Suppressor macrophage treated with lipopolysaccharide for 4 hours (primary cell): ENCODE measurements around the gene CSNK2A1.
A peak's percentile ranks its signal among the peaks of the same experiment; 100 is the strongest.
"Not testable (repeated sequence)": the region's sequence is repeated elsewhere in the genome, so short reads cannot be mapped to it uniquely, and the experiment has no call there.

ENCODE experiments used
- DNase-seq: peaks from one replicate; pipeline ENCODE4 v3.0.0-alpha.2; 2020

The CSNK2A1 gene

GRCh38 chr20:543369-544152 is at the start of gene CSNK2A1:
CSNK2A1 (minus strand) TSS chr20:543790; CDS start chr20:508551, 35,239 bp downstream.
- peak; percentile 97 for DNase-seq

DNA sequence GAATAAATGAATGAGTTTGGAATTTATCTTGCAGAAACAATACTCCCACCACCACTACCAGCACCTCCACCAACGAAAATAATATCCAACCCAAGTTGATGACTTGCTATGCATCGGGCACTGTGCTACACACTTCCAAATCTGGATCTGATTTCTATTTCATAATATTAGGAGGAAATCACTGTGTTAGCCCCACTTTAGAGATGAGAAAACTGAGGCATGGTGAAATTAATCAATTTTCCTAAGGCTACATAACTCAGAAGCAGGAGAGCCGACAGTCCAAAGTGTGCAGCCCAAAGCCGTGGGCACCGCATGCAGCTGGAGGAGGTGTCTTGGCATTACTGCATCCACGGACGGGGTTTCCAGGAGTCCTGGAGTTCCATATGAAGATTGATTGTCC is 48.9 kb upstream of the CSNK2A1 start:
- DNase-seq = no peak

DNA sequence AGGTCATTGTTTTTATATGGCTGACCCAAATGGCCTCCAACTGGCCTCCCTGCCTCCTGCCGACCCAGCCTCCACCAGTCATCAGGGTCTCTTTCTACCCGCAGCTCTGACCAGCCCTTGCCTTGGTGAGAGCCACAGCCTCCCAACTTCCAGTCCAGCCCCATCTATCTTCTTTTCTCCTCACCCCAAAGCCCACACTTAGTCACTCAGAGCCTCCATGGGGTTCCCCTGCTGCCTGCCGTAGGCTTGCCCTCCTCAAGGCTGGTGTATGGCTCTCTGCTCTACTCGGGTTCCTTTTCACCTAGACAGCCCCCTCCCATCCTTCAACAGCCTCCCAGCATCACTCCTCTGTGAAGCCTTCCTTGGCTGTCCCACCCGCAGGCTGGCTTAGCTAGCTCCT is 48.4 kb upstream of the CSNK2A1 start:
- DNase-seq = no peak

DNA sequence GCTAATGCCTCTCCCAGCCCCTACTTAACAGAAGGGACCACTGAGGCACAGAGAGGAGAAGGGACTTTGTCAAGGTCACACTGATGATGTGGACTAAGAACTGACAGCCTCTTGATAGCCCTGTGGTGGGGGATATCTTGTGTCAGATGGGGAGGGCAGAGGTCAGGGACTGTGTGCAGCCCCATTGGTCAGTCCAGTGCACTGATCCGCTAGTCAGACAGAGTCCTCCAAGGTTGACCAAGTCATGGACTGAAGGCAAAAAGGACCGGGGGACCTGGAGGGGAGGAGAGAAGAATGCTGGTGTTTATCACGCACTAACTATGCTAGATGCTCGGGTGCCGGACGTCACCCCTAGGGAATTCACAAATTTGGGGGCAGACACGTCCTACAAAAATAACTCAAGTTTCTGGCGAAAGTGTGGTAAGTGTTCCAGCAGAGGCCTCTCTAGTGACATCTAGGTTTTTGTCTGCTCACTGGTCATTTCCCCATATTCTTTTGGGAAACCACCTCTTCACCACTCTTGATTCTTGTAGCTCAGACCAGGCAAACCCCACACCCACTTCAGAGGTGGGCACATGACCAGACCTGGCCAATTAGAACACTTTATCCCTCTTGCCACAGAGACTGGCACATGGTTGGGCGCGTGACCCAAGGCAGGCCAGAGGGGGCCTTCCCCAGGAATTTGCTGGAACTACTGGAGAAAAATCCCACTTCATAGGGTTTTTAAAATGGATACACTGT is 45.5 kb upstream of the CSNK2A1 start:
- DNase-seq = peak; percentile 77

DNA sequence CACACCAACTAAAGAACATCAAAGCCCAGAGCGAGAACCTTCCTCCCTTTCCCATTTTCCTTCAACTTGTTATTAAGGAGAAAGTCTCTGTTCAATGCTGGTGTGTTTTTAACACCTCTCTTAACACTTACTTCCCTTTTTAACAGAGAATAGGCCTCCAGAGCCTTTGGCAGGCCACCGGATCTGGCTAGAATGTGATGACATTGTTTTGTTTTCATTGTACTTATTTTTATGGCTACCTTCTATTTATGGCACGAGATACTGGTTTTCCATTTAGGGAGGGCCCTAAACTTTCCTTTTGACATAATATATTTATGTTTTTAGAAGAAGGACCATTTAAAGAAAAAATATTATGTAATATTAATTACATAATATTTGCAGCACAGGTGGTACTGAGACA is 44.9 kb upstream of the CSNK2A1 start:
- DNase-seq = no peak

DNA sequence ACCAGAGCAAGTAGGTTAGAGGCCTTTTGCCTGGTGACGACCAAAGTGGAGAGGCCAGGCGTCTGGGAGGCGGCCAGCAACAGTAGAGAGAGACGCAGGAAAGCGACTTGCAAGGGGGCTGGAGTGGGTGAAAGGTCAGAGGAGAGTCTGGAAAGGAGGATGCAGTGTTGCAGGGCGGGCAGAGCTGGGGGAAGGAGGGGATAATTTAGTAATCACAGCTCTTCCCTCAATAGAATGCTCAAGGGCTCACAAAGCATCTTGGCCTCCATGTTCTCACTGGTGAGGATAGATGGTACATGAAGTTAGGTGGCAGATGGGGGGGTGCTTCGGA is 41.3 kb upstream of the CSNK2A1 start:
- no peak for DNase-seq

DNA sequence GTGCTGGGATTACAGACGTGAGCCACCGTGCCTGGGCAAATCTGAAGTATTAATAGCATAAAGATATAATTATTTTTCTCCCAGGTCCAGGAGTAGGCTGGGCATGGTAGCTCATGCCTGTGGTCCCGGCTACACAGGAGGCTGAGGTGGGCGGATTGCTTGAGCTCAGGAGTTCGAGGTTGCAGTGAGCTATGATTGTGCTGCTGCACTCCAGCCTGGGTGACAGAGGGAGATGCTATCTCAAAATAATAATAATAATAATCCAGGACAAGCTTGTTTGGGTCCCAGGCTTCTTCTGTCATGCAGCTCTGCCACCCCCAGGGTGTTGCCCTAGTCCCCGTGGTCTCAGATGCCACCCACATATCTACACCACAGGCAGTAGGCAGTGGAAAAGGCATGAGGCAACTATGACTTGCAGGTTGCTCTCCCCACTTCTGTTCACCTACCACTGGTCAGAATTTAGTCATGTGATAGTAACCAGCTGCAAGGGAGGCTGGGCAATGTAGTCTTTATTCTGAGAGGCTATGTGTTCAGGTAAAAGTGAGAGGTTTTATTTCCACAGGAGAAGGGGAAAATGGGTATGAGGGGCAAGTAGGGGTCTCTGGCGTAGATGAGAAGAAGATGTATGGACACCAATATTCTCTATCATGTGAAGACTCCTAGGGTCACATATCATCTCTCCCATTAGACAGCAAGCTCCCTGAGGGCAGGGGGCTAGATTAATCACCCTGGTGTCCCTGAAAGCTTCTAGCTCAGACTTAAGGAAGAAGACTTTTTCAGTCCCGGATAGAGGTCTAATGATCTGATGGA is 40.8 kb upstream of the CSNK2A1 start:
- no peak for DNase-seq

DNA sequence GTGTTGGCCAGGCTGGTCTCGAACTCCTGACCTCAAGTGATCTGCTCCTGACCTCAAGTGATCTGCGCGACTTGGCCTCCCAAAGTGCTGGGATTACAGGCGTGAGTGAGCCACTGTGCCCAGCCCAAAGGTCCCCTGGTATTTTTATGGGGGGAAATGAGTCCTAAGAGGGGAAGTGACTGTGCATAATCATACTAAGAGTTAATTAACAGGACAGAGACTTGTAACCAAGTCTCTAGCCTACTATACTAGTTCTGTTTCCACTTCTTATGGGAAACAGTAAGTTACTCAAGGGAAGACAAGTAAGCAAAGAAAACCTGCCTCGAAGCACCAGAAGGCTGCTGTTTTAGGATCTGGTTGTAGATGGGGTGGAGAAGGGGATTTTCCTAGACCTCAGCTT is 38.6 kb upstream of the CSNK2A1 start:
- no peak for DNase-seq

GRCh38 chr20:578940-579690 is 35.5 kb upstream of the CSNK2A1 start:
- not testable (repeated sequence) for DNase-seq

DNA sequence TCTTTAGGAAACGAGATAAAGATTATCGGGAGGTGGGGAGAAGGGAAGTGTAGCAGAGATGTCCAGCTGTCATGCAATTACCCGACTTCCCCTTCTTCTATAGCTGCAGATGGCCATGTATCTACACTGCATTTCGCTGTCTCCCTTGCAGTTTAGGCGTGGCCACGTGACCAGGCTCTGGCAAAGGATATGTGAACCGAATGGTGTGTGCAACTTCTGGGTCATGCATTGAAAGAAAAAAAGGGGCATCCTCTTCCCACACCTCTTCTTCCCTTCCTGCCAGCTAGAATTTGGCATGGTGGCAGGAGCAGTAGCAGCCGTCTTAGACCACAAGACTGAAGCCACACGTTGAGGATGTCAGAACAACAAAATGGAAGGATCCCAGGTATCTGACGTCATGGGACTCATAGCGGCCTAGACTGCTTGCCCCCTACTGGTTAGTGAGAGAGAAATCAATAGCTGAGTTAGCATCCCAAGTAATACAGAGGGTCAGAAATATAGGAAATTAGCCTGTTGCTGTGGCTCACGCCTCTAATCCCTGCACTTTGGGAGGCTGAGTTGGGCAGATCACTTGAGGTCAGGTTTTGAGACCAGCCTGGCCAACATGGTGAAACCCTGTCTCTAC is 33.7 kb upstream of the CSNK2A1 start:
- no peak for DNase-seq

GRCh38 chr20:576156-576555 is 32.6 kb upstream of the CSNK2A1 start:
- no peak for DNase-seq

DNA sequence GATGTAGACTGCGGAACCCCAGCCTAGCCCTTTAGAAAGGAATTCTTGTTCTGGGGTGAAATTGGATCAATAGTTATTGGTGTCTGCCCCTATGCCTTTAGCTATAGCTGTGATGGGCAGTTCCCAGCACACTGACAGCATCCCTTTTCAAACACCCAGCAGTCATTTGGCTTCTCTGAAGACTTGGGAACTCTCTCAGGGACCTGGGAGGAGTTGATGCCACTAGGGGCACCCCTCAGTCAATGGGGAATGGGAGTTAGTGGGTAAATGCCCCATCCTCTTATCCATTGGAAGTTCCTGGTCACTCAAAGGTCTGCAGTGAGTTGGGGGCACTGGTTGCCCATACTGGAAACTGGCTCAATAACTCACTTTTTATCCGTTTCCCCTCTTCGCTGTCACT is 31.6 kb upstream of the CSNK2A1 start:
- no peak for DNase-seq

DNA sequence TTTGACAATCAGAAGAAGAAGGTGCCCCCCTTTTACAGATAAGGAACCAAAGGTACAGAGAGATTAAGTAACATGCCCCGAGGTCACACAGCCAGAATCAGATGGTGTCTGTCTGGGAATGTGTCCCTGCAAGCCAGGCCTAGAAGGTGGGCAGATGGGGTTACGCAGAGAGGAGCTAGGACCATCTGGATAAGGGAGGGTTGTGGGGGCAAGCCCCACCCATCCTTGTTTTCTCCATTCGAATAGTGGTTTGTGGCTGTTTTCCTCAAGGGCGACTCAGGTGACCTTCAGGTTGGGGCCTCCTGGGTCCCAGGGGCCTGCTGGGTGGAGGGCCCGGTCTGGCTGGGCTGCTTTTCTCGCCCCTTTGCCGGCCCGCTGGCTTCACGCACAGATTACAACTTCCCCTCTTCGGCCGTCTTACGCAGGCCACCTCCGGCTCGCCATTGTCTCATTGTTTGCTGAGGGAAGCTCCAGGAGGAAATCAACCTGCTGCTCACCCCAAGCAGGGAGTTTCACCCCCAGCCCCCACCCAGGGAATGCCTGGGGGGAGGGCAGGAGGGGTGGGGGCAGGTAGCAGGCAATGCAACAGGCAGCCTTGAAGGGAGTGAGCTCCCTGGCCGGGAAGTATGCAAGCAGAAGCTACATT is 30.8 kb upstream of the CSNK2A1 start:
- no peak for DNase-seq

DNA sequence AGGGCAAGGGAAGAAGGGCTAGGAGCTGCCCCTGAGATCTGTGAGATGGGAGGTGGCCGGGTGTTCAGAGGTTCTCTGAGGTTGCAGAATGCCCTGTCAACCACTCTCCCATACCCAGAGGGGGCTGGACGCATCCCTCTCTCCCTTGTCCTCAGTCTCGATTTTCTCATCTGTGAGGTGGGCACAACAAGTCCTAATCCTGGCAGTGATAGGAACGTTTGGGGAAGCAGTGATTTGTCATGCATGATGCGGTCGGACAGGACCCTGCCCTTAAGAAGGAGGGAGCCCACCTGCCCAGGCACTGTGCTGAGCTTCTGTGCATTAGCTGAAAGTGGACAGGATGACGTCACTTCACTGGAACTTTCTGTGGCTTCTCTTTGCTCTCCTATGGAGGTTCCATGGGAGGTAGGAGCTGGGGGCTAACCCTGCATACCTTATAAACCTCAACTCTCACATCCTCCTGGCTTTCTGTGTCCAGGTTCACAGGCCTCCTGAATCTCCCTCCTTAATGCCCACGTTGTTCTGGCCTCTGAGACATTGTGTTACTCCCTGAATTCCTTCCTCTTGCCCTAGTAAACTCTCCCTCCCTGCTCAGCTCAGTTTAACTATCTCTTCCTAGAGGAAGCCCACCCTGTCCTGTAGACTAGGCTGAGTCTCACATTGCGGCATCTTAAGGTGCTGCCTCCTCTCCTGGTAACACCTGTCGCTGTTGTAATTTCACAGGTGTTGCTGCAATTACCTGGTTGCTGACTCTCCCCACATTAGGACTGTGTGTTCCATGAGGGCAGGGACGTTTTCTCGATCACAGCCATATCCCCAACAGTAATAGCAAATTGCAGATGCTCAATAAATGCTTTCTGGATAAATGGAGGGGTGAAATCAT is 30.1 kb upstream of the CSNK2A1 start:
- DNase-seq = no peak

DNA sequence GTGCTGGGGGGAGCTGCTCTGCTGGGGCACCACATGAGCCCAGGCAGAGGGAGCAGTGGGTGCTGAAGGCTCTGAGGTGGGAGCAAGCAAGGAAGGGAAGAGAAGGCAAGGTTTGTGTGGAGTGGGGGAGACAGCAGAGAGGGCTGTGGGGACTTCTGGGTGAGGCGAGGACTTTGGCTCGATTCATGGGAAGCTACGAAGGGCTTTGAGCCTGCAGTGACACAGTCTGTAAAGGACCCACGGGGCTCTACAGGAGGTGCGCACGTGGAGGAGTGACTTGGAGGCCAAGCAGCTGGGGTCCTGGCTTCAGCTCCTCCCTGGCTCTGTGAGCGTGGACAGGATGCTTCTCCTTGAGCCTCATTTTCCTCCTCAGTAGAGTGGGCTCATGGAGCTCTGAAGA is 29.1 kb upstream of the CSNK2A1 start:
- DNase-seq = no peak

DNA sequence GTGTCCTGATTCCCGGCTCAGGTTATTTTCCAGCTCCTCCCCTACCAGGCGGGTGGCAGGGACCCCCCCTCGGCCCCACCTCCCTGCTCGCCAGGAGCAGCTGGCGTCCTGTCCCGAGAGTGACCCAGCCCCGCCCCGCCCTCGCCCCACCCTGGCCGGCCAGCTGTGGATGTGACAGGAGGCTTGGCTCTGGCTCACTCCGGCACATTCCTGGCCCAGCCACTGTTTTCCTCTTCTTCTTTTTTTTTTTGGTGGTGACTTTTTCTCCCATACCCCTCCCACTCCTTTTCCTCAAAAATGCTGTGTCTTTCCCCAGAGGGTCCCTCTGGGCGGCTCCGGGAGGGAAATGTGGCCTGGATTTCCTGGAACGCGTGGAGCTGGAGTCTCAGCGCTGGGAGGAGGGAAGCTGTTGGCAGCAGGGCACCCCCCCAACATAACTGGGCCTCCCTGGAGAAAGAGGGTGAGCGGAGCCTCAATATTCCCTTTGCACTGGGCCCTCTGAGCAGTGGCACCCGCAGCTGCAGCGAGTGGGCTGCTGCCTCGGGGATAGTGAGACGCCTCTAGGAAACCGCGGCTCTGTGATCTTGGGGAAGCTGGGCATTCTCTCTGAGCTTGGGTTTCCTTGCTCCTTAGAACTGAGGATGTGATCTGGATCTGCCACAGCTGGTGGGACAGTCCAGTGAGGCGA is 28.3 kb upstream of the CSNK2A1 start:
- no peak for DNase-seq

GRCh38 chr20:568673-569415 is 25.3 kb upstream of the CSNK2A1 start:
- DNase-seq = no peak

DNA sequence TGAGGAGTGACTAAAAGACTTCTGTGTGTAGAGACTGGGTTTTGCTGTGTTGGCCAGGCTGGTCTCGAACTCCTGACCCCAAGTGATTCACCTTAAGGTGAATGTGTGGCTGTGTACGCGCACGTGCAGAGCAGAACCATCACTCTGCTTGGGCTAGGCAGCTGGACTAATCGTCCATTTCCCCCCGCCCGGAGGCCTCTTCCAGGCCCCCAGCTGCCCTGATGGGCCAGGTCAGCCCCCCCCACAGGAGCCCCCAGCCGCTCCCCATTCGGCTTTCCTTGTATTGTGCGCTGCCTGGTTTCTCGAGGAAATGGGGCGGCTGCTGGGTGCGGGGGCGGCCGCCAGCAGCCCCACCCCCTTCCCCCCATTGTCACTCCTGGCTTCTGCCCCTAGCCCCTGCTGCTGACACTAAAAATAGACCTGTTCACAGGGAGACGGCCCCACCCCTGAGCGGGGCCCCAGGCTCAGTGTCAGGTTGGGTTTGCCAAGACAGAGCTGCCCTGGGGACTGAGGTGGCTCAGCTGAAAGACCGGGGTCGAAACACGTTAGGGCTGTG is 24.6 kb upstream of the CSNK2A1 start:
- no peak for DNase-seq

- no peak for DNase-seq
Measured at GRCh38 chr20:564192-564591, 20.6 kb upstream of the CSNK2A1 start.
